Mesenchymal stem cell (in vitro differentiated cells and primary cell): Measurements from ENCODE around the gene FLT3.

ENCODE experiments used
- DNase-seq: peaks from one replicate; pipeline ENCODE4 v3.0.0-alpha.2; 2013
- H2AFZ ChIP-seq: one replicate; pipeline ENCODE4 v1.6.1; 2013; ENCODE audit warnings: low read depth, mild to moderate bottlenecking, control low read depth, inconsistent platforms, low read length, moderate library complexity
- H2AK5ac ChIP-seq: 2 replicates; pipeline ENCODE4 v1.6.1; 2013; ENCODE audit warnings: low read length, moderate library complexity, mild to moderate bottlenecking, inconsistent platforms; ENCODE audit not compliant: severe bottlenecking
- H2BK120ac ChIP-seq: one replicate; pipeline ENCODE4 v1.6.1; 2013; ENCODE audit warnings: low read depth, mild to moderate bottlenecking, inconsistent platforms, low read length, moderate library complexity
- H2BK12ac ChIP-seq, 2 experiments: one replicate each; pipeline ENCODE4 v1.6.1; 2013; ENCODE audit warnings: inconsistent platforms in 2 of 2, low read length in 2 of 2, mild to moderate bottlenecking in 2 of 2, moderate library complexity in 2 of 2, control low read depth in 1 of 2
- H2BK15ac ChIP-seq: one replicate; pipeline ENCODE4 v1.6.1; 2013; ENCODE audit warnings: mild to moderate bottlenecking, low read depth, inconsistent platforms; ENCODE audit not compliant: poor library complexity, severe bottlenecking
- H2BK5ac ChIP-seq: 2 replicates; pipeline ENCODE4 v1.6.1; 2013; ENCODE audit warnings: low read depth, mild to moderate bottlenecking, low read length, control low read depth, inconsistent platforms; ENCODE audit not compliant: poor library complexity, severe bottlenecking
- H3K14ac ChIP-seq, 2 experiments: one replicate each; pipeline ENCODE4 v1.6.1; 2013; ENCODE audit warnings: inconsistent platforms in 2 of 2, low read length in 2 of 2, control low read depth in 1 of 2, mild to moderate bottlenecking in 1 of 2, moderate library complexity in 1 of 2
- H3K18ac ChIP-seq, 2 experiments: one replicate each; pipeline ENCODE4 v1.6.1; 2013; ENCODE audit warnings: inconsistent platforms in 2 of 2, low read length in 2 of 2, control low read depth in 1 of 2, low read depth in 1 of 2, mild to moderate bottlenecking in 1 of 2
- H3K23ac ChIP-seq, 2 experiments: one replicate each; pipeline ENCODE4 v1.6.1; 2013; ENCODE audit warnings: inconsistent platforms in 2 of 2, low read length in 2 of 2, mild to moderate bottlenecking in 2 of 2, moderate library complexity in 2 of 2, control low read depth in 1 of 2
- H3K27ac ChIP-seq: 2 replicates; pipeline ENCODE4 v1.5.1; 2013; ENCODE audit warnings: mild to moderate bottlenecking, moderate library complexity, low read length, control low read depth, inconsistent platforms; ENCODE audit not compliant: poor library complexity, severe bottlenecking
- H3K27me3 ChIP-seq, 2 experiments: 2 replicates each; pipeline versions ENCODE4 v1.6.1 to v1.7.0; 2013; ENCODE audit warnings: low read length in 2 of 2, mild to moderate bottlenecking in 2 of 2, moderate library complexity in 2 of 2, control low read depth in 1 of 2, inconsistent platforms in 1 of 2; ENCODE audit not compliant: control insufficient read depth in 1 of 2, insufficient read depth in 1 of 2
- H3K36me3 ChIP-seq, 2 experiments: 2 replicates each; pipeline versions ENCODE4 v1.6.1 to v1.7.0; 2013; ENCODE audit warnings: low read length in 2 of 2, control low read depth in 1 of 2, inconsistent platforms in 1 of 2, low read depth in 1 of 2, mild to moderate bottlenecking in 1 of 2; ENCODE audit not compliant: insufficient read depth in 2 of 2, control insufficient read depth in 1 of 2
- H3K4ac ChIP-seq, 2 experiments: one replicate each; pipeline ENCODE4 v1.6.1; 2013; ENCODE audit warnings: inconsistent platforms in 2 of 2, low read length in 2 of 2, mild to moderate bottlenecking in 2 of 2, moderate library complexity in 2 of 2, control low read depth in 1 of 2, low read depth in 1 of 2
- H3K4me1 ChIP-seq: 2 replicates; pipeline ENCODE4 v1.6.1; 2013; ENCODE audit warnings: low read depth, low read length, control low read depth; ENCODE audit not compliant: control insufficient read depth, insufficient read depth
- H3K4me2 ChIP-seq: 2 replicates; pipeline ENCODE4 v1.6.1; 2013; ENCODE audit warnings: low read length, mild to moderate bottlenecking, inconsistent platforms; ENCODE audit not compliant: poor library complexity, severe bottlenecking
- H3K4me3 ChIP-seq, 2 experiments: 2 replicates each; pipeline versions ENCODE4 v1.5.1 to v1.7.0; 2013; ENCODE audit warnings: low read length in 2 of 2, mild to moderate bottlenecking in 2 of 2, control low read depth in 1 of 2, low read depth in 1 of 2; ENCODE audit not compliant: insufficient read depth in 1 of 2
- H3K79me1 ChIP-seq: replicated peaks from 2 replicates; pipeline ENCODE4 v1.6.1; 2013; ENCODE audit warnings: mild to moderate bottlenecking, control low read depth, low read length, inconsistent platforms; ENCODE audit not compliant: poor library complexity, severe bottlenecking
- H3K9ac ChIP-seq: 2 replicates; pipeline ENCODE4 v1.7.0; 2013; ENCODE audit warnings: mild to moderate bottlenecking, low read length, moderate library complexity
- H3K9me3 ChIP-seq: 2 replicates; pipeline ENCODE4 v1.7.0; 2013; ENCODE audit warnings: mild to moderate bottlenecking, low read length; ENCODE audit not compliant: control insufficient read depth
- H4K8ac ChIP-seq: one replicate; pipeline ENCODE4 v1.6.1; 2013; ENCODE audit warnings: inconsistent platforms, mild to moderate bottlenecking, low read length, moderate library complexity
- H4K91ac ChIP-seq: one replicate; pipeline ENCODE4 v1.6.1; 2013; ENCODE audit warnings: mild to moderate bottlenecking, low read length, inconsistent platforms
- WGBS: methylation state at CpG from one replicate; pipeline ENCODE4 v1.1.7; 2013; ENCODE audit warnings: mixed read lengths; 5-methylcytosine and 5-hydroxymethylcytosine counted together

The FLT3 gene

GRCh38 chr13:28128926-28129325, 28.6 kb upstream of the FLT3 start:
- Histone ChIP-seq H3K27ac (no peak overlapping the region), H4K91ac (no peak overlapping the region), H3K4ac (no peak overlapping the region), H3K4me3 (no peak overlapping the region), H3K14ac (no peak overlapping the region), H2BK120ac (no peak overlapping the region), H2AFZ (no peak overlapping the region), H3K4me1 (no peaks in the 10 kb centered on the region), H3K9ac (no peak overlapping the region), H3K9me3 (no peaks in the 10 kb centered on the region), H3K27me3 (no peaks in the 10 kb centered on the region), H2BK5ac (no peak overlapping the region), H3K36me3 (no peaks in the 10 kb centered on the region), H3K79me1 (no peaks in the 10 kb centered on the region), H3K4me2 (no peak overlapping the region), H2BK15ac (no peak overlapping the region), H2BK12ac (no peak overlapping the region), H2AK5ac (no peak overlapping the region), H3K18ac (no peak overlapping the region), H4K8ac (no peak overlapping the region), H3K23ac (no peak overlapping the region)
- DNase-seq, result no peak

GRCh38 chr13:28128030-28128429, 27.7 kb upstream of the FLT3 start:
- no peak overlapping the region for H4K8ac ChIP-seq
- H3K14ac ChIP-seq, result no peak overlapping the region
- H3K4me1 ChIP-seq, result no peaks in the 10 kb centered on the region
- H3K4me3 ChIP-seq, result no peak overlapping the region
- no peak overlapping the region for H4K91ac ChIP-seq
- no peak overlapping the region for H3K4ac ChIP-seq
- H3K36me3 ChIP-seq, result no peaks in the 10 kb centered on the region
- H3K23ac ChIP-seq, result no peak overlapping the region
- H3K4me2 ChIP-seq, result no peak overlapping the region
- no peak for DNase-seq
- no peaks in the 10 kb centered on the region for H3K9me3 ChIP-seq
- no peaks in the 10 kb centered on the region for H3K27me3 ChIP-seq
- no peak overlapping the region for H3K27ac ChIP-seq
- H3K18ac ChIP-seq, result no peak overlapping the region
- H3K9ac ChIP-seq, result no peak overlapping the region
- no peak overlapping the region for H2BK5ac ChIP-seq
- H2BK15ac ChIP-seq, result no peak overlapping the region
- no peak overlapping the region for H2BK120ac ChIP-seq
- H2BK12ac ChIP-seq, result no peak overlapping the region
- no peak overlapping the region for H2AK5ac ChIP-seq
- H2AFZ ChIP-seq, result no peak overlapping the region
- H3K79me1 ChIP-seq, result no peaks in the 10 kb centered on the region

DNA sequence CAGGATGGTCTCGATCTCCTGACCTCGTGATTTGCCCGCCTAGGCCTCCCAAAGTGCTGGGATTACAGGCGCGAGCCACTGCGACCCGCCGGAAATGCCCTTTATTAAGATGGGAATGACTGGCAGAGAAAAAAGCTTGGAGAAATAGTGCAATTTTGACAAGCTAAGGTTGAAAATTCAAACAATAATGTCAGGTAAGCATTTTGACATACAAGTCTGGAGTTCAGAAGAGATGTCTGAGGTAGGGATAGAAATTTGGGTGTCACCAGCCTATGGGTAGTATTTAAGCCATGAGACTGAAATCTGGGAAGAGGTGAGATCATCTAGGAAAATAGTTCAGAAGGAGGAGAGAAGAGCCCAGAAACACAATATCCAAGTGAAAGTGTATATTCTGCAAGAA, 20.8 kb upstream of the FLT3 start:
- no peak overlapping the region for H2AK5ac ChIP-seq
- H3K23ac ChIP-seq, result no peak overlapping the region
- no peak overlapping the region for H2AFZ ChIP-seq
- no peak overlapping the region for H2BK120ac ChIP-seq
- no peak overlapping the region for H3K14ac ChIP-seq
- H2BK5ac ChIP-seq, result no peak overlapping the region
- no peak overlapping the region for H4K8ac ChIP-seq
- H3K4me3 ChIP-seq, result no peak overlapping the region
- H3K79me1 ChIP-seq, result no peaks in the 10 kb centered on the region
- no peaks in the 10 kb centered on the region for H3K4me1 ChIP-seq
- WGBS, result 94% methylated on average over 8 of the region's 8 CpGs
- no peak overlapping the region for H4K91ac ChIP-seq
- no peak overlapping the region for H3K18ac ChIP-seq
- no peaks in the 10 kb centered on the region for H3K36me3 ChIP-seq
- H3K9ac ChIP-seq, result no peak overlapping the region
- no peak overlapping the region for H2BK15ac ChIP-seq
- H2BK12ac ChIP-seq, result no peak overlapping the region
- peaks cover 2 to 15% of the 10 kb centered on the region in 2 experiments for H3K27me3 ChIP-seq
- H3K27ac ChIP-seq, result no peak overlapping the region
- DNase-seq, result no peak
- no peaks in the 10 kb centered on the region for H3K9me3 ChIP-seq
- no peak overlapping the region for H3K4ac ChIP-seq
- no peak overlapping the region for H3K4me2 ChIP-seq

DNA sequence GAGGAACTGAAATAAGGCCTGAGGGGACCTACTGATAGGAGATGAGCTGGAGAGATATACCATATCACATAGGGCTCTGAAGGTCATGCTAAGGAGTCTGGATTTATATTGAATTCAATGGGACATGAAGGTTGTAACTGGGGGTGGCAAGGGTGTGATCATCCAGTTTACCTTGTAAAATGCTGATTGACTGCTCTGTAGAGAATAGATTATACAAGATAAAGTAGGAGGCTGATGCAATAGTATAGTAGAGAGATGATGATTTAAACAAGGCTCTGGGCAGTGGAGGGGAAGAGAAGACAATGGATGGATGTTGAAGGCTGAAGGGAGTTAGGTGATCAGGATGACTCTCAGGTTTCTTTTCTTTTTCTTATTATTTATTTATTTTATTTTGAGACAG, 19.9 kb upstream of the FLT3 start:
- Histone ChIP-seq H2BK12ac (no peak overlapping the region), H3K4me3 (no peak overlapping the region), H3K9me3 (no peaks in the 10 kb centered on the region)

More for the DNA sequence above, 19.9 kb upstream of the FLT3 start:
- H3K4me2 ChIP-seq, result no peak overlapping the region
- no peak overlapping the region for H3K27ac ChIP-seq
- DNase-seq, result no peak
- H3K4ac ChIP-seq, result no peak overlapping the region
- H2BK15ac ChIP-seq, result no peak overlapping the region
- H3K23ac ChIP-seq, result no peak overlapping the region
- H3K9ac ChIP-seq, result no peak overlapping the region
- no peak overlapping the region for H2BK120ac ChIP-seq
- no peaks in the 10 kb centered on the region for H3K36me3 ChIP-seq
- no peak overlapping the region for H3K18ac ChIP-seq
- no peak overlapping the region for H4K8ac ChIP-seq
- H2AFZ ChIP-seq, result no peak overlapping the region
- no peak overlapping the region for H2AK5ac ChIP-seq
- peaks cover 5 to 19% of the 10 kb centered on the region in 2 experiments for H3K27me3 ChIP-seq
- no peak overlapping the region for H2BK5ac ChIP-seq
- no peaks in the 10 kb centered on the region for H3K4me1 ChIP-seq
- no peak overlapping the region for H4K91ac ChIP-seq
- H3K14ac ChIP-seq, result no peak overlapping the region
- H3K79me1 ChIP-seq, result no peaks in the 10 kb centered on the region
